Stimulated activated naive CD8-positive, alpha-beta T cell treated with anti-CD3 and anti-CD28 coated beads, Interleukin-15, amount 100 ng/mL, for 72 hours (primary cell): ENCODE results near the gene USP36.
"Not testable (repeated sequence)": the region's sequence is repeated elsewhere in the genome, so short reads cannot be mapped to it uniquely, and the experiment has no call there.

Source experiments
- ATAC-seq: fragments of 150-1000 bp; cut with Tn5 transposase; 2 replicates; pipeline ENCODE4 v1.10.0; 2021; ENCODE audit warnings: mild to moderate bottlenecking, moderate library complexity
- DNase-seq, 2 donors: peaks; one replicate each; pipeline ENCODE4 v3.0.0; 2021 to 2022
- H3K27ac Mint-ChIP-seq, 2 donors: one replicate each; pipeline ENCODE4 v1.8.0; 2022; ENCODE audit warnings: mild to moderate bottlenecking in 2 of 2, mixed read lengths in 2 of 2, moderate library complexity in 2 of 2
- H3K27me3 Mint-ChIP-seq: one replicate; pipeline ENCODE4 v1.8.0; 2022; ENCODE audit warnings: mixed read lengths
- H3K4me1 Mint-ChIP-seq: one replicate; pipeline ENCODE4 v1.8.0; 2022; ENCODE audit warnings: mild to moderate bottlenecking, mixed read lengths
- H3K4me3 Mint-ChIP-seq, 2 donors: one replicate each; pipeline ENCODE4 v1.8.0; 2022; ENCODE audit warnings: mild to moderate bottlenecking in 2 of 2, mixed read lengths in 2 of 2, moderate library complexity in 1 of 2
- H3K9me3 Mint-ChIP-seq, 2 donors: one replicate each; pipeline ENCODE4 v1.8.0; 2022; ENCODE audit warnings: mixed read lengths in 2 of 2

Gene USP36

GRCh38 chr17:78785011-78785662 is 55.5 kb downstream of the USP36 start:
- H3K27ac Mint-ChIP-seq, result no peak overlapping the region
- DNase-seq (no peak), ATAC-seq (no peak)

GRCh38 chr17:78784352-78784751 is 56.3 kb downstream of the USP36 start:
- no peaks in the 10 kb centered on the region for H3K9me3 Mint-ChIP-seq
- ATAC-seq (no peak), DNase-seq (no peak)
- H3K4me1 Mint-ChIP-seq, result peaks cover 69% of the 10 kb centered on the region
- no peak overlapping the region for H3K4me3 Mint-ChIP-seq
- H3K27me3 Mint-ChIP-seq, result no peaks in the 10 kb centered on the region
- H3K27ac Mint-ChIP-seq, result no peak overlapping the region

More at GRCh38 chr17:78785011-78785662, 55.5 kb downstream of the USP36 start:
- Mint-ChIP-seq H3K9me3 (no peaks in the 10 kb centered on the region), H3K4me1 (peaks cover 69% of the 10 kb centered on the region), H3K4me3 (peak overlapping the region; percentile 39 to 57), H3K27me3 (no peaks in the 10 kb centered on the region)

GRCh38 chr17:78783711-78784324 is 56.8 kb downstream of the USP36 start:
- Mint-ChIP-seq H3K27me3 (no peaks in the 10 kb centered on the region), H3K9me3 (no peaks in the 10 kb centered on the region), H3K4me1 (peaks cover 69% of the 10 kb centered on the region), H3K27ac (no peak overlapping the region), H3K4me3 (peak overlapping the region; percentile 26 to 56)
- no peak for ATAC-seq
- DNase-seq, result no peak

DNA sequence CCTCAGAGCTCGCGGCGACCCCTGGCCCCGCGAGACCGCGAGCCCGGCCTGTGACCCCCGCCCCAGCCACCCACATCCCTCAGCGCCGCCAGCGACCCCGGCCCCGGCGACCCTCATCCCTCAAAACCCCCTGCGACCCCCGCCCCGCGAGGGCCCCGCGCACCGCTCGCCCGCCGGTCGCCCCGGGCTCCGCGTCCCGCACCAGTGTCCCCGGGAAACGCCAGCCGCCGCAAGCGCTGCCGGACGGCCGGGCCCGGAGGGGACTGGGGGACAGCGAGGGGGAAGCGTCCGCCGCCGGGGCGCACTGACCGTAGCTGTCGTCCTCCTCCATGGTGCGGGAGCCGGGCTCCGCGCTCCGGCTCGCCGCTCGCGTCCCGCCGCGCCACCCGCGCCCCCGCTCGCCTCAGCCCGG is 58.7 kb downstream of the USP36 start, which contains the start of gene CYTH1:
CYTH1 (minus strand) TSS at position 381 of the 412 bp plus-strand sequence; CDS start at position 331, 50 bp downstream.
- ATAC-seq (peak; percentile 13), DNase-seq (no peak)
- H3K4me3 Mint-ChIP-seq, result peak within 1 kb of the TSS; percentile 85 to 92
- H3K27ac Mint-ChIP-seq, result peak within 1 kb of the TSS; percentile 89 to 97
- no peaks in the 10 kb centered on the region for H3K27me3 Mint-ChIP-seq
- H3K9me3 Mint-ChIP-seq, result no peaks in the 10 kb centered on the region
- H3K4me1 Mint-ChIP-seq, result peaks cover 69% of the 10 kb centered on the region

- Mint-ChIP-seq H3K27me3 (no peaks in the 10 kb centered on the region), H3K9me3 (no peaks in the 10 kb centered on the region), H3K4me3 (peak overlapping the region; percentile 85 to 92), H3K27ac (peak overlapping the region; percentile 89 to 92), H3K4me1 (peaks cover 69% of the 10 kb centered on the region)
- DNase-seq, result peak; percentile 59 to 60
- peak; percentile 26 for ATAC-seq
These were observed 59.3 kb downstream of the USP36 start for GRCh38 chr17:78781104-78781892.

GRCh38 chr17:78780335-78780734 is 60.3 kb downstream of the USP36 start:
- peak overlapping the region; percentile 94 to 97 for H3K27ac Mint-ChIP-seq
- ATAC-seq (peak; percentile 36), DNase-seq (no peak)
- no peaks in the 10 kb centered on the region for H3K9me3 Mint-ChIP-seq
- H3K4me3 Mint-ChIP-seq, result peak overlapping the region; percentile 85 to 92
- H3K4me1 Mint-ChIP-seq, result peaks cover 70% of the 10 kb centered on the region
- H3K27me3 Mint-ChIP-seq, result no peaks in the 10 kb centered on the region

GRCh38 chr17:78779850-78780249 is 60.8 kb downstream of the USP36 start:
- H3K4me3 Mint-ChIP-seq, result peak overlapping the region; percentile 85 to 92
- ATAC-seq, result peak; percentile 63
- peak overlapping the region; percentile 94 to 97 for H3K27ac Mint-ChIP-seq
- H3K9me3 Mint-ChIP-seq, result no peaks in the 10 kb centered on the region
- peaks cover 69% of the 10 kb centered on the region for H3K4me1 Mint-ChIP-seq
- DNase-seq, result peak in 1 of 2 donors; percentile 76
- H3K27me3 Mint-ChIP-seq, result no peaks in the 10 kb centered on the region

GRCh38 chr17:78779286-78779651 is 61.3 kb downstream of the USP36 start:
- Mint-ChIP-seq H3K4me1 (peaks cover 68% of the 10 kb centered on the region), H3K27ac (peak overlapping the region; percentile 94 to 97), H3K4me3 (peak overlapping the region; percentile 85 to 92)
- ATAC-seq, H3K9me3 Mint-ChIP-seq, H3K27me3 Mint-ChIP-seq, DNase-seq: not testable (repeated sequence)

DNA sequence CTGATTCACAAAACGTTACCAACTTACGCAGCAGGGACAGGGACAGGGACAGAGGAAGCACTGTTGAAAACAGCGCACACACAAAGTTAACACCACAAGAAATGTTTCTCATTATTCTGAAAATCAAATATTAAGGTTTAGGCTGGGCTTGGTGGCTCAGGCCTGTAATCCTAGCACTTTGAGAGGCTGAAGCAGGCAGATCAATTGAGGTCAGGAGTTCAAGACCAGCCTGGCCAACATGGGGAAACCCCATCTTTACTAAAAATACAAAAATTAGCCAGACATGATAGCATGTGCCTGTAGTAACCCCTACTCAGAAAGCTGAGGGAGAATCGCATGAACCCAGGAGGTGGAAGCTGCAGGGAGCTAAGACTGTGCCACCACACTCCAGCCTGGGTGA is 62.7 kb downstream of the USP36 start:
- peak overlapping the region; percentile 71 to 88 for H3K27ac Mint-ChIP-seq
- no peaks in the 10 kb centered on the region for H3K9me3 Mint-ChIP-seq
- no peaks in the 10 kb centered on the region for H3K27me3 Mint-ChIP-seq
- H3K4me3 Mint-ChIP-seq, result peak overlapping the region; percentile 66 to 67
- ATAC-seq (no peak), DNase-seq (peak in 1 of 2 donors; percentile 52)
- peaks cover 55% of the 10 kb centered on the region for H3K4me1 Mint-ChIP-seq

DNA sequence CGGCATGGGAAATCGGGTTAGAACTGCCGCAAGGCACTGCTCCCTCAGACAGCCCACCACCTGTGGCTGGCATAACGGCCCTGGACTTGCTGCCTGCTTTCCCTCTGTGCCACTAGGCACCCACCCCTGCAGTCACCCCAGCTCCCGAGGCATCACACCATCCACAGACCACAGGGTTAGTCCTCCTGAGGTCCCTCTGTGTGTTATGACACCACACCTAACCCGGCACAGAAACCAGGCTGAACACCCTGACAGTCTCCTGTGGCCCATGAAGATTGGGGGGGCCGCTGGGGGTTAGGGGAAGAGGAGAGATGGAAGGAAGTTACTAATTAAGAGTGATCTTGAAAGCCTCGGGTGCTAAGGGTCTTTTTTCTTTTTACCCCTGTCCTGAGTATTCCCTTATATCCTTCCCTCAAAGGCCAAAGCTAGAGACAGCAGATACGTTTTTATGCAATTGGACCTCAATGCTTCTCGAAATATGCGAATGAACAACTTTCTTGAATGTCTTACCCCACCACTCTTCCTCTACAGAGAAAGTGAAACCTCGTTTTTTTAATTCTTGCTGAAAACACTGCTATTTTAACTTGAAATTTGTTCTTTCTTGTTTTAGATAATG is 65.5 kb downstream of the USP36 start:
- peak; percentile 77 to 88 for DNase-seq
- H3K9me3 Mint-ChIP-seq, result no peaks in the 10 kb centered on the region
- peak overlapping the region; percentile 93 to 96 for H3K27ac Mint-ChIP-seq
- ATAC-seq, result peak; percentile 89
- no peaks in the 10 kb centered on the region for H3K27me3 Mint-ChIP-seq
- peak overlapping the region; percentile 87 to 90 for H3K4me3 Mint-ChIP-seq
- H3K4me1 Mint-ChIP-seq, result peaks cover 70% of the 10 kb centered on the region

DNA sequence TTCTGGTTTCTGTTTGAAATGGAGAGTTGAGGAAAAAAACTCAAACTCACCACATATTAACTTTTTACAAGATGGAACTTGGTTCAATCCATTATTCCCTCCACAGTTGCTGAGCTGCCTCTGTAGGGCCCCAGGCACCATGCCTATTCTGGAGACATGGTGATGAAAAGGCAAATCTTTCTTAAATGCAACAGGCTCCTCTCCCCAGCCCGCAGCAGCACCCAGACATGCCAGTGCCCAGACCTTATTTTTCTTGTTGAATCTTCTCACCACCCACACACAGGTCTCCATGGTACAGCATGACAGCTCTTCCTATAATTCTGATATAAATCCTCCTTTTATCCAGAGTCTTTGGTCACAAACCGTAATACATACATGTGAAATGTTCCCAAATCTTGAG is 66.2 kb downstream of the USP36 start:
- peaks cover 64% of the 10 kb centered on the region for H3K4me1 Mint-ChIP-seq
- peak overlapping the region; percentile 93 to 96 for H3K27ac Mint-ChIP-seq
- DNase-seq, result no peak
- no peaks in the 10 kb centered on the region for H3K27me3 Mint-ChIP-seq
- H3K9me3 Mint-ChIP-seq, result no peaks in the 10 kb centered on the region
- H3K4me3 Mint-ChIP-seq, result peak overlapping the region; percentile 87 to 90
- peak; percentile 41 for ATAC-seq

DNA sequence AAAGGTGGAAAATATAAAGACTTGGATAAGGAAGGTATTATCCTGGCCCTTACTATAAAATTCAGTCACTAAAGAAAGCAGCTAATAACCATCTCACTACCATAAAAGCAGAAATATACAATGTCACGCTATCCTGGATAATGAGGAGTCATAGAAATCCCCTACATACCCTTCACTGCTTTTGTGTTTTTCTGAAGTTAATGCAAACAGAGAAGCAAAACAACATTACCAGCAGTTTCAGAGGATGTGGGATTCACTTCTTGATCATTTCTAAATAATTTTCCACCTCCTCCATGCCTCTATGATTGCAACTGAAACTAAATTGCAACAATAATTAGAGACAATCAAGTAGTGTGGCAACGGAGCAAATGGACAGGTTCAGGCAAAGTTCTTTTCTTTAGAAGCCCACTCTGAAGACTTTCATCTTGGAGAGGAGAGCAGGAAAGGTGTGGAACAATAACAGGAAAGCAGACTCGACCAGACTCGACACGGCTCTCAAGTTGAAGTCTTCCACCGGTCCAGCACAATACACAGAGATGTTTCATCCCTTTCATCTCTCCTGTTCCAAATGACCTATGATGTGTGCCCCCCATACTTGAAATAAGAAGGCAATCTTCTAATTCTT is 68.7 kb downstream of the USP36 start:
- H3K4me1 Mint-ChIP-seq, result peaks cover 44% of the 10 kb centered on the region
- H3K4me3 Mint-ChIP-seq, result peak overlapping the region; percentile 72 to 85
- DNase-seq (no peak), ATAC-seq (peak; percentile 62)
- H3K27ac Mint-ChIP-seq, result peak overlapping the region; percentile 96 to 99
- H3K27me3 Mint-ChIP-seq, result no peaks in the 10 kb centered on the region
- H3K9me3 Mint-ChIP-seq, result no peaks in the 10 kb centered on the region

GRCh38 chr17:78769196-78769773 is 71.3 kb downstream of the USP36 start:
- DNase-seq (no peak), ATAC-seq (peak; percentile 44)
- H3K4me1 Mint-ChIP-seq, result peaks cover 41% of the 10 kb centered on the region
- no peak overlapping the region for H3K4me3 Mint-ChIP-seq
- H3K9me3 Mint-ChIP-seq, result no peaks in the 10 kb centered on the region
- H3K27ac Mint-ChIP-seq, result no peak overlapping the region
- H3K27me3 Mint-ChIP-seq, result no peaks in the 10 kb centered on the region

DNA sequence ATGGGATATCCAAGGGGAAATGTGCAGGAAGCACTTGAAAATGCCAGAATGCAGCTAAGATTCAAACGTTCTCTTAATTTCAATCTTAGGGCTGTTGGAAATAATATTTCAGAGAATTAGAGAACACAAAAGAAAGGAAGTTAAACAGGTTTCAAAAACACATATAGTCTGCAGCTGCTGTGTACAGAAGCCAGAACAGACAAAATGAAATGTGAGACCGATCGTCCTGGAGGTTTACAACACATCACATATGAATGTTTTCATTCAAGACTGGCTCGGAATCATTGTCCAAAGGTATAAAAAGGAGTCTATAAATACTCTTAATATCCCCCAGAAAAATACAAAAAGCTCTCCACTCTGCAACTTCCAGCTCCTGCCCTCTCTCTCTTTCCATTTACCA is 72.8 kb downstream of the USP36 start:
- peaks cover 54% of the 10 kb centered on the region for H3K4me1 Mint-ChIP-seq
- ATAC-seq (no peak), DNase-seq (no peak)
- H3K27me3 Mint-ChIP-seq, result no peaks in the 10 kb centered on the region
- no peak overlapping the region for H3K4me3 Mint-ChIP-seq
- H3K9me3 Mint-ChIP-seq, result no peaks in the 10 kb centered on the region
- H3K27ac Mint-ChIP-seq, result no peak overlapping the region
